Measurements from ENCODE around the gene CCR7. TPM values are rescaled to one million over a fixed set of nuclear protein-coding genes. Genes with fewer than 3 reads are reported as not detected.

Gene CCR7
- total and polyA plus RNA-seq, 2 of the 4 experiments (the other 2 are of a cell fraction): 0.14 to 0.36 TPM

GRCh38 chr17:40558890-40559563, 6.2 kb downstream of the CCR7 start:
- DNase-seq (no peak), ATAC-seq (ENCODE audit: low read depth) (no peak)
- Histone ChIP-seq H3K9me3 (ENCODE audit: control insufficient read depth, insufficient read depth, low read length) (no peaks in the 10 kb centered on the region), H2BK5ac (ENCODE audit: low read depth, low read length, poor library complexity, severe bottlenecking) (peak overlapping the region; percentile 83), H3K27me3 (ENCODE audit: control insufficient read depth, insufficient read depth, low read length) (peaks cover 14% of the 10 kb centered on the region), H3K4me1 (ENCODE audit: control insufficient read depth, insufficient read depth, low read length) (peaks cover 32% of the 10 kb centered on the region), H3K56ac (ENCODE audit: extremely low read depth, insufficient read depth, low read length) (no peak overlapping the region), H3K79me1 (ENCODE audit: low read depth in 1 of 2, low read length in 2 of 2) (peaks cover 0 to 10% of the 10 kb centered on the region in 2 experiments; a peak in 3 of 4 replicates), H3K36me3 (ENCODE audit: control insufficient read depth, insufficient read depth, low read length) (no peaks in the 10 kb centered on the region), H3K9ac (ENCODE audit: low read depth, low read length) (peak overlapping the region; percentile 37; the same call in 1 of the 2 replicates), H3K4ac (ENCODE audit: low read depth, low read length) (peak overlapping the region; percentile 84), H2AFZ (replicated peaks; ENCODE audit: low read length, poor library complexity) (peak overlapping the region; percentile 0), H2BK120ac (ENCODE audit: low read depth, low read length) (peak overlapping the region; percentile 90), H3K27ac (ENCODE audit: insufficient read depth, low read length) (peak overlapping the region; percentile 69), H2BK15ac (ENCODE audit: low read depth, low read length) (peak overlapping the region; percentile 85; the same call in 2 of the 3 replicates), H3K9me1 (ENCODE audit: insufficient read depth, low read length) (peaks cover 3% of the 10 kb centered on the region), H2AK5ac (ENCODE audit: low read depth, low read length) (peak overlapping the region; percentile 94), H2BK20ac (ENCODE audit: low read depth, low read length) (peak overlapping the region; percentile 91), H4K91ac (ENCODE audit: insufficient read depth, low read depth, low read length) (peak overlapping the region; percentile 93), H4K5ac (ENCODE audit: low read depth, low read length) (peak overlapping the region; percentile 66), H4K8ac (ENCODE audit: low read depth in 2 of 2, low read length in 2 of 2) (peak overlapping the region; percentile 33 to 91; a peak in 3 of 4 replicates), H3K14ac (replicated peaks; ENCODE audit: low read depth, low read length) (peak overlapping the region; percentile 34), H2AK9ac (replicated peaks; ENCODE audit: low read depth, low read length, poor library complexity) (peak overlapping the region; percentile 43), H3K18ac (ENCODE audit: low read depth, low read length) (peak overlapping the region; percentile 55), H3K4me2 (ENCODE audit: low read depth, low read length) (no peak overlapping the region), H3K23ac (ENCODE audit: low read depth, low read length) (peak overlapping the region; percentile 82), H4K20me1 (ENCODE audit: insufficient read depth, low read length) (no peaks in the 10 kb centered on the region), H3K4me3 (ENCODE audit: insufficient read depth, low read depth, low read length) (no peak overlapping the region)
- intact Hi-C loops (cut with micrococcal nuclease): loop anchor here (1.0 kb wide), 1 partner anchor 115 kb away; no protein-coding TSS in a partner anchor
- in situ Hi-C loops (cut with MboI; ENCODE audit: low sequenced_read_pairs): no loop called here
- 80% methylated on average over 1 of the region's 10 CpGs; no CpG with 5 or more reads in 1 of the 2 experiments for WGBS, 2 experiments (ENCODE audit: extremely low coverage in 2 of 2, insufficient read length in 1 of 2)
- POLR2A ChIA-PET (ENCODE audit: unreplicated experiment): interaction anchor here (1.0 to 1.2 kb wide), 3 partner anchors 11 to 116 kb away, joined by 3 to 5 read pairs (median 4); partner anchors contain the start of gene IGFBP4
- CTCF ChIA-PET: interaction anchor here (1.9 to 3.2 kb wide), 4 partner anchors 10 to 83 kb away, joined by 7 to 43 read pairs (median 12); no protein-coding TSS in a partner anchor
- TF ChIP-seq RAD21 (IDR thresholded peaks at IDR 0.05; ENCODE audit: low read length) (no peak), USF2 (IDR thresholded peaks at IDR 0.05; ENCODE audit: low read depth, low read length) (no peak), MAZ (IDR thresholded peaks at IDR 0.05; ENCODE audit: borderline replicate concordance, low read depth, low read length) (no peak), ELK1 (IDR thresholded peaks at IDR 0.05; ENCODE audit: borderline replicate concordance, low read depth, low read length) (no peak), CEBPB (IDR thresholded peaks at IDR 0.05; ENCODE audit: low read depth, low read length) (no peak), SMC3 (IDR thresholded peaks at IDR 0.05; ENCODE audit: low read depth, low read length) (no peak), BHLHE40 (IDR thresholded peaks at IDR 0.05; ENCODE audit: low read depth, low read length) (no peak), FOS (IDR thresholded peaks at IDR 0.05; ENCODE audit: low read depth, low read length) (no peak), RCOR1 (IDR thresholded peaks at IDR 0.05; ENCODE audit: insufficient replicate concordance, low read length) (no peak), POLR2A (IDR thresholded peaks at IDR 0.05; ENCODE audit: low read depth, low read length) (no peak), NFE2L2 (IDR thresholded peaks at IDR 0.05; ENCODE audit: low read depth, low read length) (no peak), MAFK (IDR thresholded peaks at IDR 0.05; ENCODE audit: low read depth, low read length) (no peak)
- dilution Hi-C loops (cut with HindIII; ENCODE audit: low sequenced_read_pairs, unreplicated experiment): no loop called here
- no TSS peak for BruUV-seq (replicated peaks)

All from IMR-90 (cell line).